Amniotic epithelial cell (primary cell): Measurements from ENCODE around the gene MAP2K2.
"Not testable (repeated sequence)": the region's sequence is repeated elsewhere in the genome, so short reads cannot be mapped to it uniquely, and the experiment has no call there.

Experiments
- DNase-seq: peaks from one replicate; pipeline ENCODE4 v3.0.0-alpha.2; 2010; ENCODE audit warnings: low read depth

MAP2K2 gene

DNA sequence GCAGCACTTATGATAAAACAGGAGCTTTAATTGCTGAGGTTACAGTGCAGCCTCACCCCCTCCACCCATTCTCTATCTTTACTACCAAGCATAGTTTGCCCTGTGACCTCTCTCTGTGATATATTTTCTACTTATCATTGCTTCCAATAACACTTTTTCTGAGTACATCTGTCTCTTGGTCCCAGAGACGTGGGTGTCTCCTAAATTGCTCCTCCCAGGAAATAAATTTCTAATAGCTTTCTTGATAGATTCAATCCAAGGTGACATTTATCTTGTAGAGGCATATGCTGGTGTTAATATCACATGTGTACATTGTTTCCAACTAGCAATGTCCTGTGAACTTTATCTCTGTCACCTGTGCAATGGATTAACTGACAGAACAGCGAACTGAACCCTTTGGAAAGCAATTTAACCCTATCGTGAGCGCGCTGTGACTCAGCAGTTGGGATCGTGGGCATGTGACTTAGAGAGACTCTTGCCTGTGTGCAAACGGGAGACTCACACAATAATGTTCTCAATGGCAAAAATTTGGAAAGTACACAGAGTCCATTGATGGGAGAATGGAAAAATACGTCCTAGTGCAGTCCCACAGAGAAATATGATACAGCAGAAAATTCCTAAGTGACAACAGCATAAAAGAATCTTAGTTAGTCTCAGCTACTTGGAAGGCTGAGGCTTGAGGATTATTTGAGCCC is 7.0 kb upstream of the MAP2K2 start:
- peak; percentile 31 for DNase-seq

- not testable (repeated sequence) for DNase-seq
Measured at GRCh38 chr19:4129050-4129449, 5.1 kb upstream of the MAP2K2 start.

DNA sequence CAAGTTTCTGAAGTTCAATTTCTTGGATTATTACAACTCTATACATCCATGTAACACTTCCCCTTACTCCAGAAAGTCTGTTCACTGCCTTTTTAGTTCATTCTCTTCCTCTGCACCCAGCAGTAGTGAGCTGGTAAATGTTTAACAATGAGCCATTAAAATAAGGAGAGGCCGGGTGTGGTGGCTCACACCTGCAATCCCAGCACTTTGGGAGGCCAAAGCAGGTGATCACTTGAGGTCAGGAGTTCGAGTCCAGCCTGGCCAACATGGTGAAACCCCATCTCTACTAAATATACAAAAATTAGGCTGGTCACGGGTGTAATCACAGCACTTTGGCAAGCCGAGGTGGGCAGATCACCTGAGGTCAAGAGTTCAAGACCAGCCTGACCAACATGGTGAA is 3.4 kb upstream of the MAP2K2 start:
- not testable (repeated sequence) for DNase-seq

- DNase-seq = no peak
Measured at GRCh38 chr19:4124638-4125037, 716 bp upstream of the MAP2K2 start.

DNA sequence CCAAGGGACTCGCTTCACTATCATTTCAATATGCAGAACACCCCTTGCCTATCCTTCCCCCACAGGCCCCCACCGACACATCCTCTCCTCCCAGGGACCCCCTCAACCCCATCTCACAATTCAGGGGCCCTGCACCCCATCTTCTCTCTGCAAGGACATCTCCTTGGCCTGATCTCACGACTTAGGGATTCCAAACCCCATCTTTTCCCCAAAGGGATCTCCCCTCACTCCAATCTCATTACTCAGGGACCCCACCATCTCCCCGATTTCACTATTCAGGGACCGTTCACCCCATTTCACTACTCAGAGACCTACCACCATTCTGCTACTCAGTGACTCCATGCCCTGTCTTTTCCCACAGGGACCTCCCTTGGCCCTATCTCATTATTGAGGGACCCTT is 1.4 kb downstream of the MAP2K2 start:
- no peak for DNase-seq

DNA sequence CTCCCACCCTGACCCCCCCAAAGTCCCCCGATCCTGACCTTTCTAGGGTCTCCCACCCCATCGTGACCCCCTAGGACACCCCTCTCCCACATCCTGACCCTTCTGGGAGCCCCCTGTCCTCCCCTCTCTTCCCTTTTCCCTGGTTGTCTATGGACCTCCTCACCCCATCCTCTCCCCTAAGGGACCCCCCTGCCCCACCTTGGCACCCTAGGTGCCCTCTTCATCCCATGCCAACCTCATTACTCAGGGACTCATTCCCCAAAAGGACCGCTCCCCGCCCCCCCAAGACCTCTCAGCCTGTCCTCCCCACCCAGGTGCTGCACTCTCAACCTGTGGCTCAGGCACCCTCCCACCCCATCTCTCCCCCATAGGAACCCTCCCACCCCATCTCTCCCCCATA is 2.1 kb downstream of the MAP2K2 start:
- no peak for DNase-seq

DNA sequence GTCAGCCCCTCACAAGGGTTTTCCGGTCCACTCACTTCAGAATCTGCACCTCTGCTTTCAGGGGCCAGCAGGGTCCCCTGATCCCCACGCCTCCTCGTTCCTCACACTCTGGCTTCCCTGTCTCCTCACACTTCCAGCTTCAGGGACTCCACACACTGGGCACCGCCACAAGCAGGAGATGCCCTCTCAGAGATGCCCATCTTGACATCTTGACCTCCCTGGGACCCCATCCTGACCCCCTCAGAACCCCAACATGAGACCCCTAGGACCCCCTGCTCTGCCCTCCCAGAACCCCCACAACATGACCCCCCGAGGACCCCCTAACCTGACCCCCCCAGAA is 2.7 kb downstream of the MAP2K2 start:
- no peak for DNase-seq

DNA sequence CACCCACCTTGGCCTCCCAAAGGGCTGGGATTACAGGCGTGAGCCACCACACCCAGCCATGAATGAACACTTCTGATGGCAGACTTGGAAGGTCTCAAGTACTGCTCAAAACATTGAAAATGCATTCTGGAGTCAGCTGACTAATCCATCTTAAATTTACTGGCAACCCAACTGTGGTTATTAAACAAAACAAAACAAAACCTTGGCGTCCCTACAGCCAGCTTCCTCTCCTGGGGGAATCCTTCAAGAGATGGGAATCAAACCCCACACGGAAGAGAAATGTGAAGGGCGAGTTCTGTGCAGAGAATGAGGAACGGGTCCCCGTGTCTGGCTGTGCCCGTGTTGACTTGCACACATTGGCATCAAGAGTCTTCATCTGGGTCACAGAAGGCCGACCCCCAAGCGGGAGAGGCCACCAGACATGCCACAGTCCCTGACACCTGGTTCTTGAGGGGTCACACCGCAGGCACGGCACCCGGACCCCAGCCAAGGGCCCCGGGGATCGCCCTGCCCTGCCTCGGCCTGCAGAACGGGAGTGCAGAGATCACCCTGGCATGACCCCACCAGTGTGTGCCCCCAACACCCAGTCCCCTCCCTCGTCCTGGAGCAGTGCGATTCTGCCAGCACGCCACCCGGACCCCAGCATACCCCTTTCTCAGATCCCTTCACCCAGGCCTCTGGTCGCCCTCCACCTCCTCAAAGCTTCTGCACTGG is 3.2 kb downstream of the MAP2K2 start:
- no peak for DNase-seq

GRCh38 chr19:4119763-4120162 is 4.2 kb downstream of the MAP2K2 start:
- DNase-seq = no peak

GRCh38 chr19:4115818-4116385 is 8.0 kb downstream of the MAP2K2 start:
- no peak for DNase-seq

DNA sequence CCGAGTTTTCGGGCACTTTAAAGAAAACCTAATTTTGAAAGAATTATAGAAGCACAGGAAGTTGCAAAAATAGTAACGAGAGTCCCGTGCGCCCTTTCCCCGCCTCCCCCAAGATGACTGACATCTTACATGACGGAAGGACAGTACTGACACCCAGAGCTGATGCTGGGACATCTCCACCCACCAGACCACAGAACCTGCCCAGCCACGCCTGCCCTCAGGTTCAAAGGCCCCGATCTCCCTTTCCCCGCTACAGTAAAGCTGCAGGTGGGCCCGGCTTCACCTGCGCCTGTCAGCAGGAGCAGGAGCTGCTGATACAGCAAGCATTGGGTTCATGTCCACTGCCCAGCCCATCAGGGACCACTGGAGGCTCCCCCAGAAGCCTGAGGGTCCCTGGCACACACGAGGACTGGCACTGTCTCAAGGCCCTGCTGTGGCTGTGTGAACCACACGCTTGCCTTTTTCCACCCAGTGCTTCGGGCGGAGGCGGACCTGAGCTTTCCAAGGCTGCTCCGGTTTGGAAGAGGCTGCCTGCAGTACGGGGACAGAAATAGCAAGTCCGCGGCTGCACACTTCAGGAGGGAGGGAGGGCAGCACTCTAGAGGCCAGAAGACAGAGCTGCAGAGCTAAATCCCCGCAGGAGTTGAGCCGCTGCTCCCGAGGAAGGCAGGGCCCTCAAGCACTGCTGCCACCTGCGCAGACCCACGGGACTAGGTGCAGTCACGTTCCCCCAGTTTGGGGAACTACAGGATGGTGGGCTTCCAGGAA is 8.7 kb downstream of the MAP2K2 start:
- DNase-seq = no peak

DNA sequence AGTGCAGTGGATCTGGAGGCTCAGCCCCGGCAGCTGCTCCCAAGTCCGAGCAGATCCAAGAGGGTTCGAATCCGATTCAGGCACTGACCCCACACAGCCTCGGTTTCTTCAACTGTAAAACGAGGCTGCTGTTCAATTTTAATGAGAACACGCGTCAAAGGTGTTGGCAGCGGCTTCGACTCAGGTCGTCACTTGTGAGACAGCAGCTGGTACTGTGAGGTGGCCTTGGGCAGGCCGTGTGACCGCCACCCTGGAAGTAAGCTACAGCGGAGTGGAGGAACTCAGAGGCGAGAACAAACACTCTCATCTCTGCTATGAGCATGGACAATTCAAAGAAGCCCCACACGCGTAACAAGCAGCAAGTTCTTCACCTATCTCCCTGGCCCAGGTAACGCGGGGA is 9.7 kb downstream of the MAP2K2 start:
- DNase-seq = no peak

GRCh38 chr19:4113398-4114088 is 10.4 kb downstream of the MAP2K2 start:
- no peak for DNase-seq

DNA sequence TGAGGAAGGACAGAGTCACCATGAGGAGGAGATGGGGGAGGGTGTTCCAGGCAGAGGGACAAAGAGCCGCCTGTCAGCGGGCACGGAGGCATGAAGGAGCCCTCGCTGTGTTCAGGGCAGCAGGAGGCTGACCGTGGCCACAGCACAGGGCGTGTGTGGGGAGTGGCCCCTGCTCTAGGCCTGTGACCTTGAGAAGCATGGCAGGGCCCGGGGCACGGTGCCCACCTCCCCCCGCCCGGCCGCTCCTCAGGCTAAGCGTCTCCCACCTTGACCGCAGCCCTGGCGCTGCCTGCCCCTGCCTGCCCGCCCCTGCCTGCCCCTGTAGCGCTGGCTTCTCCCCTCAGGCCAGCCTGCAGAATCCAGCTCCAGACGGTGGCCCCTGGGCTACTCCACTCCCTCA is 11.6 kb downstream of the MAP2K2 start:
- DNase-seq = no peak

DNA sequence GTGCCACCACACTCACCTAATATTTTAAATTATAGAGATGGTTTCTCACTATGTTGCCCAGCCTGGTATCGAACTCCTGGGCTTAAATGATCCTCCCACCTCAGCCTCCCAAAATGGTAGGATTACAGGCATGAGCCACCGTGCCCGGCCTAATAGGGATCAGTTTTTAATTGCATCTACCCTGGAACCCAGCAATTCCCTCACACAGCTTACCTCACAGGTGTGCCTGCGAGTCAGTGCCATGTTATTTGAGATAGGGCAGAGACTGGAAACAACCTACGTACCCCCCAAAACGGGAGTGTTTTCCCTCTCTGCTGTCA is 14.3 kb downstream of the MAP2K2 start:
- no peak for DNase-seq

DNA sequence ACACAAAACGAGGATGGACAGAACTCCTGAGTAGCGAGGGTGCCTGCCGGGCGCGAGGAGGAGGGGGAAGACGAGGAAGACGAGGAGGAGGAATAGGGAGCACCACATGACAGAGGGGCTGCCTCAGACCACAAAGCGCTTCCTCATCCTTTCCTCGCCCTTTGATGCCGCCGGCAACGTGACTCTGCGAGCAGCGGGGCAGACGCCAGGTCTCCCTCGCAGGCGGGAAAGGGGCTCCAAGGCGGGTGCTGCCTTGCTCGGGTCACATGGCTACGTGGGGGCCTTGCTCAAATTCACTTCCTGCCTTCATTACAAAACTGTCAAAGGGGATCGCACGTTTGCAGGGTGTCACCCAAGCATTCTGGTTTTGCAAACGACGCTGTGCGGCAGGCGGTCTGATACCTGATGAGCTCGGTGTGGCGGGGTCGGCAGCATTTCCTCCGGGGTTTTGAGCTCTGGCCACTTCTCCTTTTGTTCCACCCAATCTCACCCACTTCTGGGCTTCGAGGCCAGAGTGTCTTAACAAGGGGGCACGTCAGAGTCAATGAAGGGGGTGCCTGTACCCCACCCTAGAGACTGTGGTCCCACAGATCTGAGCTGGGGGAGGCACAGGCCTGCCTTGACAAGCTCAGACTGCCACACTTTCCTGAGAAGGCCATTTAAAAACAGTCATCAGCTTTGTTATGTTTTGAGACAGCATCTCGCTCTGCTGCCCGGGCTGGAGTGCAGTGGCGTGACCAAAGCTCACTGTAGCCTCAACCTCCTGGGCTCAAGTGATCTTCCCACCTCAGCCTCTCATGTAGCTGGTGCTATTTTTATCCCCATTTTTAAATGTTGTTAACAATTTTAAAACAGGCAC is 14.9 kb downstream of the MAP2K2 start:
- DNase-seq = no peak

GRCh38 chr19:4103080-4103433 is 20.9 kb downstream of the MAP2K2 start:
- peak; percentile 7 for DNase-seq

DNA sequence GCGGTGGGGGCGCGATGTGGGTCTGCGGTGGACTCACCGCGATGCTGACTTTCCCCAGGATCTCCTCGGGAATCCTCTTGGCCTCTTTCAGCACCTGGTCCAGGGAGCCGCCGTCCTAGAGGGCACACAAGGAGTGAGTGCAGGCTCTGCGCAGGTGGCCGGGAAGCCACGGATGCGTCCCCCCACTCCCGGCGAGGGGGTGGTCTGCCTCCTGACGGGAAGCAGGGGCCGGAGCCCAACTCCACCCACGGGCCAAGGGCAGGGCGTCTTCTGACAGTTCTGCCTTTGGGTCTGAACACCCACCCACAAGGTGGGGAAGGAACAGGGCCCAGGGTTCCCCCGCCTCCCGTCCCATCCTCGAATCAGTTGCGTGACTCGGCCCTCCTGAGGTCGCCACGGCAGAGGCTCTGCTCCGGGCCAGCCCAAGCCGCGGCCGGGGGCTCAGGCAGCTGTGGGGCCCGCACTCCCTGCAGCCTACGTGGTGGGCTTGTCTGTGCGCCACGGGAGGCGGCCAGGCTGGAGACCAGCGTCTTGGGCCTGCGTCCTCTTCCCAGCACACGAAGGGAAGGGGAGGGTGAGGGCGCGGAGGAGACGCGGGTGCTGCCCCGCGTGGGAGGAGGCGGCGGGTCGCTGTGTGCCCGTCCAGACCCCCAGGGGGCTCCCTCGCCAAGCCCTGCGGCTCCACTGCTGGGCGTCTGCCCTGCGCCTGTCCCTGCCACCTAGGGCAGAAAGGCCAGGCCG is 21.4 kb downstream of the MAP2K2 start:
- no peak for DNase-seq

DNA sequence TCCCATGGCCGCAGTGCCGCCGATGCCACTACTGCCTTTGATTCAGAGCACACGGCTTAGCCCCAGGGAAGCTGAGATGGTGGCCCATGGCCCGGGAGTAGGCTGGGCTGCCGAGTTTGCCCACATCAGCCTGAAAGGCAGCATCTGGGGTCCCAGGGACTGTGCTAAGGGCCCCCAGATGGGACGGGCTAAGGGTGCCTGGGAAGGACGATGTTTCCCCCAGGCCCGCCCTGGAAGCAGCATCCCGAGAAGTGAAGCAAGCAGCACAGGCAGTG is 22.5 kb downstream of the MAP2K2 start:
- no peak for DNase-seq

GRCh38 chr19:4100647-4101495 is 23.1 kb downstream of the MAP2K2 start:
- no peak for DNase-seq
